K562 (cell line): ENCODE measurements around the gene SERPIND1. TPM values are rescaled to one million over a fixed set of nuclear protein-coding genes. Genes with fewer than 3 reads are reported as not detected.

ENCODE experiments used
- AFF1 ChIP-seq, 2 experiments: fragments of 450-650 bp; IDR thresholded peaks; 2 replicates each; pipeline ENCODE4 v1.6.1; 2018; ENCODE audit warnings: mild to moderate bottlenecking in 2 of 2, low read depth in 1 of 2; ENCODE audit not compliant: partially characterized antibody in 2 of 2
- DDX20 ChIP-seq: fragments of 450-650 bp; IDR thresholded peaks from 2 replicates; pipeline ENCODE4 v1.6.1; 2016; ENCODE audit warnings: missing genetic modification characterization, low read depth, mild to moderate bottlenecking, missing compliant biosample characterization, moderate library complexity
- KLF1 ChIP-seq: fragments of 450-650 bp; IDR thresholded peaks from 2 replicates; pipeline ENCODE4 v1.6.1; 2016; ENCODE audit warnings: missing genetic modification characterization, missing compliant biosample characterization
- NCOA1 ChIP-seq: fragments of 450-650 bp; IDR thresholded peaks from 2 replicates; pipeline ENCODE4 v1.6.1; 2016; ENCODE audit warnings: low read depth
- SMARCE1 ChIP-seq: fragments of 450-650 bp; IDR thresholded peaks from 2 replicates; pipeline ENCODE4 v1.7.1; 2016; ENCODE audit warnings: mild to moderate bottlenecking
- TBL1XR1 ChIP-seq, 2 experiments: IDR thresholded peaks; 2 replicates each; pipeline ENCODE4 v1.6.1; 2012; ENCODE audit warnings: improper control_type of control experiment in 2 of 2, low read length in 2 of 2, mild to moderate bottlenecking in 1 of 2
- ZBTB49 ChIP-seq: sonication (generic); formaldehyde crosslinking; IDR thresholded peaks from 2 replicates; pipeline ENCODE4 v1.8.0; 2022; ENCODE audit warnings: missing genetic modification reagents, mild to moderate bottlenecking, borderline replicate concordance
- ZNF12 ChIP-seq: sonication (generic); formaldehyde crosslinking; IDR thresholded peaks from 2 replicates; pipeline ENCODE4 v1.4.0; 2020; ENCODE audit warnings: mild to moderate bottlenecking, missing genetic modification reagents
- ZNF197 ChIP-seq: fragments of 200-800 bp; sonication (Bioruptor generic); IDR thresholded peaks from 2 replicates; pipeline ENCODE4 v1.6.1; 2016; ENCODE audit warnings: low read depth, missing genetic modification characterization, missing compliant biosample characterization
- ZNF274 ChIP-seq: IDR thresholded peaks from 2 replicates; pipeline ENCODE4 v1.6.1; 2011; ENCODE audit warnings: low read depth, mild to moderate bottlenecking, low read length, moderate library complexity, borderline replicate concordance
- ZNF408 ChIP-seq: fragments of 250-450 bp; sonication (Bioruptor Pico); IDR thresholded peaks from 2 replicates; pipeline ENCODE4 v1.4.0; 2020; ENCODE audit warnings: low read depth, mild to moderate bottlenecking, moderate library complexity
- ZNF512 ChIP-seq: IDR thresholded peaks from 2 replicates; pipeline ENCODE4 v1.6.1; 2016; ENCODE audit warnings: missing genetic modification characterization, missing compliant biosample characterization
- polyA plus RNA-seq, 8 experiments: library from polyadenylated mRNA; depleted of rRNA in 4 of 8; stranded (reverse) in 5 of 8; unstranded in 3 of 8; fragments of >200 nt; fragmentation: Nextera tagmentation in 2 of 8; fragmentation: Illumina TruSeq in 1 of 8; extraction: Ambion mirVana in 2 of 8; extraction: Trizol in 1 of 8; gene quantifications; 2 replicates each; pipeline versions ENCODE4 v1.2.1 to v1.2.3, GENCODE V29; 2011 to 2014; ENCODE audit warnings: inconsistent platforms in 1 of 8, missing spikeins in 1 of 8
- total RNA-seq, 7 experiments: library from RNA; depleted of rRNA in 6 of 7; stranded (reverse); fragments of >200 nt in 6 of 7; fragmentation: Illumina TruSeq in 2 of 7; extraction: Trizol in 2 of 7; gene quantifications; 2 replicates each; pipeline versions ENCODE4 v1.2.1 to v1.2.3, GENCODE V29; 2011 to 2021; ENCODE audit warnings: low replicate concordance in 1 of 7

SERPIND1 gene
- total and polyA plus RNA-seq, 9 of the 15 experiments (the other 6 are each of a cell fraction or from before 2014, with no cell fraction given), result 0.04 to 0.11 (median 0.09) TPM; not detected in 6

GRCh38 chr22:20774882-20775281 lies 969 bp downstream of the SERPIND1 start (continued):
- no peak for TF ChIP-seq AFF1 (IDR thresholded peaks at IDR 0.05; ENCODE audit: low read depth in 1 of 2, partially characterized antibody in 2 of 2)
- peak; percentile 68; the same call in 1 of the 2 replicates for TF ChIP-seq ZNF512
- no peak for TF ChIP-seq DDX20 (tag)
- TF ChIP-seq ZNF408, result no peak
- TF ChIP-seq ZNF12 (CRISPR knock-in tag), result no peak
- TF ChIP-seq TBL1XR1 (IDR thresholded peaks at IDR 0.05; ENCODE audit: low read length in 2 of 2), result 0 out of 4 replicates have a peak, but pooled peaks of 1 of the 2 experiments have one; percentile 5
- TF ChIP-seq ZNF274, result no peak
- TF ChIP-seq SMARCE1, result no peak
- no peak for TF ChIP-seq KLF1 (tag)
- TF ChIP-seq ZNF197 (CRISPR knock-in tag), result no peak
- no peak for TF ChIP-seq NCOA1
- no peak for TF ChIP-seq ZBTB49
